ENCODE results near the gene WDR3. TPM values are rescaled to one million over a fixed set of nuclear protein-coding genes. Genes with fewer than 3 reads are reported as not detected.

WDR3 gene
- total RNA-seq: 10 to 100 TPM; 23.7 to 28.0 TPM

- Mint-ChIP-seq H3K4me3 (peak within 1 kb of the TSS; percentile 93), H3K27me3 (no peaks in the 10 kb centered on the region), H3K36me3 (ENCODE audit: low read depth) (peaks cover 21% of the 10 kb centered on the region), H3K4me1 (peaks cover 53% of the 10 kb centered on the region), H3K27ac (peak within 1 kb of the TSS; percentile 95), H3K9me3 (no peaks in the 10 kb centered on the region)
- POLR2A ChIA-PET: no interaction called here
- peak; percentile 99 for DNase-seq
- CTCF ChIA-PET: interaction anchor here (0.6 to 1.7 kb wide), 5 partner anchors 8 to 39 kb away, joined by 3 to 4 read pairs (median 3); no protein-coding TSS in a partner anchor
Observed at GRCh38 chr1:117929343-117930172, at the start of gene WDR3, which contains the start of gene GDAP2. Gene WDR3, plus strand, starts transcription at chr1:117929739. Its CDS starts 3,581 bp downstream, at chr1:117933320. Gene GDAP2, minus strand, starts transcription at chr1:117929621. Its CDS starts 9,264 bp downstream, at chr1:117920357.

GRCh38 chr1:117883616-117884015, 45.9 kb upstream of the WDR3 start:
- Mint-ChIP-seq H3K27ac (no peak overlapping the region), H3K4me3 (no peak overlapping the region), H3K36me3 (ENCODE audit: low read depth) (peaks cover 16% of the 10 kb centered on the region), H3K4me1 (peaks cover 5% of the 10 kb centered on the region), H3K27me3 (no peaks in the 10 kb centered on the region), H3K9me3 (no peaks in the 10 kb centered on the region)
- no peak for DNase-seq
- CTCF ChIA-PET: interaction anchor here (0.6 kb wide), 1 partner anchor 121 kb away, joined by 3 read pairs; no protein-coding TSS in a partner anchor
- POLR2A ChIA-PET: no interaction called here

GRCh38 chr1:117886101-117886795, 43.3 kb upstream of the WDR3 start:
- peak overlapping the region; percentile 15 for H3K27ac Mint-ChIP-seq
- H3K36me3 Mint-ChIP-seq (ENCODE audit: low read depth): peaks cover 7% of the 10 kb centered on the region
- ChIA-PET CTCF (no interaction called here), POLR2A (no interaction called here)
- H3K27me3 Mint-ChIP-seq: no peaks in the 10 kb centered on the region
- H3K4me3 Mint-ChIP-seq: no peak overlapping the region
- no peak for DNase-seq
- H3K4me1 Mint-ChIP-seq: peaks cover 5% of the 10 kb centered on the region
- H3K9me3 Mint-ChIP-seq: no peaks in the 10 kb centered on the region

GRCh38 chr1:117890452-117890851, 39.1 kb upstream of the WDR3 start:
- POLR2A ChIA-PET: no interaction called here
- CTCF ChIA-PET: interaction anchor here (0.6 kb wide), 1 partner anchor 39 kb away, joined by 3 read pairs; the partner anchor contains the start of genes GDAP2 and WDR3
- Mint-ChIP-seq H3K27ac (no peak overlapping the region), H3K4me1 (peaks cover 5% of the 10 kb centered on the region), H3K9me3 (no peaks in the 10 kb centered on the region), H3K36me3 (ENCODE audit: low read depth) (peaks cover 6% of the 10 kb centered on the region), H3K27me3 (no peaks in the 10 kb centered on the region), H3K4me3 (no peak overlapping the region)
- DNase-seq: no peak

- Mint-ChIP-seq H3K27me3 (no peaks in the 10 kb centered on the region), H3K4me1 (peaks cover 1% of the 10 kb centered on the region), H3K27ac (no peak overlapping the region), H3K36me3 (ENCODE audit: low read depth) (peaks cover 5% of the 10 kb centered on the region), H3K4me3 (no peak overlapping the region), H3K9me3 (no peaks in the 10 kb centered on the region)
- CTCF ChIA-PET: no interaction called here
- POLR2A ChIA-PET: no interaction called here
- no peak for DNase-seq
Observed at GRCh38 chr1:117892512-117892911, 37.0 kb upstream of the WDR3 start.

GRCh38 chr1:117894078-117894477, 35.5 kb upstream of the WDR3 start:
- CTCF ChIA-PET: interaction anchor here (2.2 kb wide), 1 partner anchor 12 kb away, joined by 5 read pairs; no protein-coding TSS in a partner anchor
- Mint-ChIP-seq H3K27me3 (no peaks in the 10 kb centered on the region), H3K9me3 (no peaks in the 10 kb centered on the region), H3K4me1 (peaks cover 1% of the 10 kb centered on the region), H3K4me3 (no peak overlapping the region), H3K27ac (no peak overlapping the region), H3K36me3 (ENCODE audit: low read depth) (peaks cover 7% of the 10 kb centered on the region)
- DNase-seq: no peak
- POLR2A ChIA-PET: no interaction called here

GRCh38 chr1:117895482-117896114, 33.9 kb upstream of the WDR3 start:
- CTCF ChIA-PET: interaction anchor here (0.6 to 2.2 kb wide), 14 partner anchors 8 to 763 kb away, joined by 3 to 7 read pairs (median 3); no protein-coding TSS in a partner anchor
- POLR2A ChIA-PET: no interaction called here
- H3K4me3 Mint-ChIP-seq: no peak overlapping the region
- H3K36me3 Mint-ChIP-seq (ENCODE audit: low read depth): peaks cover 14% of the 10 kb centered on the region
- H3K27ac Mint-ChIP-seq: no peak overlapping the region
- no peaks in the 10 kb centered on the region for H3K9me3 Mint-ChIP-seq
- peaks cover 1% of the 10 kb centered on the region for H3K4me1 Mint-ChIP-seq
- H3K27me3 Mint-ChIP-seq: no peaks in the 10 kb centered on the region
- DNase-seq: peak; percentile 76

GRCh38 chr1:117897551-117897950, 32.0 kb upstream of the WDR3 start:
- POLR2A ChIA-PET: no interaction called here
- Mint-ChIP-seq H3K9me3 (no peaks in the 10 kb centered on the region), H3K27me3 (no peaks in the 10 kb centered on the region), H3K4me3 (no peak overlapping the region), H3K4me1 (peaks cover 1% of the 10 kb centered on the region), H3K36me3 (ENCODE audit: low read depth) (peaks cover 23% of the 10 kb centered on the region), H3K27ac (no peak overlapping the region)
- CTCF ChIA-PET: no interaction called here
- no peak for DNase-seq

- CTCF ChIA-PET: interaction anchor here (1.3 kb wide), 1 partner anchor 386 kb away, joined by 3 read pairs; no protein-coding TSS in a partner anchor
Observed at GRCh38 chr1:117899801-117900200, 29.7 kb upstream of the WDR3 start.

GRCh38 chr1:117902944-117903343, 26.6 kb upstream of the WDR3 start:
- Mint-ChIP-seq H3K4me1 (peaks cover 4% of the 10 kb centered on the region), H3K4me3 (no peak overlapping the region), H3K27ac (no peak overlapping the region), H3K9me3 (no peaks in the 10 kb centered on the region), H3K36me3 (ENCODE audit: low read depth) (peaks cover 44% of the 10 kb centered on the region), H3K27me3 (no peaks in the 10 kb centered on the region)
- ChIA-PET POLR2A (no interaction called here), CTCF (no interaction called here)
- no peak for DNase-seq

More at GRCh38 chr1:117899801-117900200, 29.7 kb upstream of the WDR3 start:
- Mint-ChIP-seq H3K27ac (no peak overlapping the region), H3K9me3 (no peaks in the 10 kb centered on the region), H3K4me3 (no peak overlapping the region), H3K4me1 (peaks cover 1% of the 10 kb centered on the region), H3K36me3 (ENCODE audit: low read depth) (peaks cover 32% of the 10 kb centered on the region), H3K27me3 (no peaks in the 10 kb centered on the region)
- POLR2A ChIA-PET: no interaction called here
- no peak for DNase-seq

- Mint-ChIP-seq H3K27me3 (no peaks in the 10 kb centered on the region), H3K4me1 (peaks cover 4% of the 10 kb centered on the region), H3K27ac (no peak overlapping the region), H3K36me3 (ENCODE audit: low read depth) (peaks cover 39% of the 10 kb centered on the region), H3K9me3 (no peaks in the 10 kb centered on the region), H3K4me3 (no peak overlapping the region)
- ChIA-PET POLR2A (no interaction called here), CTCF (no interaction called here)
- DNase-seq: no peak
Observed at GRCh38 chr1:117904485-117904884, 25.1 kb upstream of the WDR3 start.

- ChIA-PET POLR2A (no interaction called here), CTCF (no interaction called here)
- H3K27me3 Mint-ChIP-seq: no peaks in the 10 kb centered on the region
- no peak for DNase-seq
- H3K27ac Mint-ChIP-seq: no peak overlapping the region
- peaks cover 39% of the 10 kb centered on the region for H3K36me3 Mint-ChIP-seq (ENCODE audit: low read depth)
- peaks cover 4% of the 10 kb centered on the region for H3K4me1 Mint-ChIP-seq
- no peaks in the 10 kb centered on the region for H3K9me3 Mint-ChIP-seq
- H3K4me3 Mint-ChIP-seq: no peak overlapping the region
Observed at GRCh38 chr1:117905019-117905418, 24.5 kb upstream of the WDR3 start.

GRCh38 chr1:117911051-117911450, 18.5 kb upstream of the WDR3 start:
- no peaks in the 10 kb centered on the region for H3K9me3 Mint-ChIP-seq
- H3K27me3 Mint-ChIP-seq: no peaks in the 10 kb centered on the region
- H3K4me1 Mint-ChIP-seq: peaks cover 3% of the 10 kb centered on the region
- ChIA-PET CTCF (interaction anchor here (0.7 kb wide), 1 partner anchor 454 kb away, joined by 3 read pairs; no protein-coding TSS in a partner anchor), POLR2A (no interaction called here)
- peaks cover 38% of the 10 kb centered on the region for H3K36me3 Mint-ChIP-seq (ENCODE audit: low read depth)
- H3K4me3 Mint-ChIP-seq: no peak overlapping the region
- no peak for DNase-seq
- H3K27ac Mint-ChIP-seq: no peak overlapping the region

Data from activated CD4-positive, alpha-beta T cell treated with anti-CD3 and anti-CD28 coated beads, Interleukin-2, amount 10 ng/mL, durations not matched to agents 7 days and 5 days (primary cell).